H1 (cell line): ENCODE results near the gene SMARCAL1.

ENCODE experiments used
- BRCA1 ChIP-seq: IDR thresholded peaks from 2 replicates; pipeline ENCODE4 v1.6.1; 2012; ENCODE audit warnings: low read depth, low read length, improper control_type of control experiment
- CEBPB ChIP-seq: IDR thresholded peaks from 2 replicates; pipeline ENCODE4 v1.6.1; 2012; ENCODE audit warnings: low read depth, low read length
- CREB1 ChIP-seq: IDR thresholded peaks from 2 replicates; pipeline ENCODE4 v1.6.1; 2012; ENCODE audit warnings: inconsistent platforms
- EP300 ChIP-seq, 2 experiments: IDR thresholded peaks; 1 replicate in 1 of 2; 2 replicates in 1 of 2; pipeline ENCODE4 v1.6.1; 2011 to 2012; ENCODE audit warnings: low read depth in 2 of 2, low read length in 2 of 2, mild to moderate bottlenecking in 2 of 2, borderline replicate concordance in 1 of 2, inconsistent platforms in 1 of 2, moderate library complexity in 1 of 2
- HDAC6 ChIP-seq: IDR thresholded peaks from one replicate; pipeline ENCODE4 v1.7.1; 2012; ENCODE audit warnings: low read depth, mild to moderate bottlenecking, inconsistent platforms, low read length, moderate library complexity
- KDM4A ChIP-seq: IDR thresholded peaks from one replicate; pipeline ENCODE4 v1.7.1; 2012; ENCODE audit warnings: low read depth, mild to moderate bottlenecking, moderate library complexity, low read length, inconsistent platforms; ENCODE audit not compliant: severe bottlenecking
- POLR2A ChIP-seq, 2 experiments: IDR thresholded peaks; 1 replicate in 1 of 2; 2 replicates in 1 of 2; pipeline ENCODE4 v1.6.1; 2011; ENCODE audit warnings: low read depth in 2 of 2, low read length in 2 of 2, mild to moderate bottlenecking in 2 of 2; ENCODE audit errors: control extremely low read depth in 1 of 2
- POLR2AphosphoS5 ChIP-seq: IDR thresholded peaks from 2 replicates; pipeline ENCODE4 v1.6.1; 2011; ENCODE audit warnings: low read depth, low read length
- RAD21 ChIP-seq, 2 experiments: IDR thresholded peaks in 1 of 2; conservative IDR thresholded peaks in 1 of 2; 2 replicates each; pipeline ENCODE4 v1.6.1; 2011; ENCODE audit warnings: low read depth in 2 of 2, low read length in 2 of 2, improper control_type of control experiment in 1 of 2, inconsistent platforms in 1 of 2, mild to moderate bottlenecking in 1 of 2, moderate library complexity in 1 of 2
- RXRA ChIP-seq: IDR thresholded peaks from 2 replicates; pipeline ENCODE4 v1.6.1; 2011; ENCODE audit warnings: low read depth, mild to moderate bottlenecking, low read length, moderate library complexity; ENCODE audit not compliant: insufficient read depth
- SP1 ChIP-seq: IDR thresholded peaks from 2 replicates; pipeline ENCODE4 v1.6.1; 2011; ENCODE audit warnings: low read depth, low read length
- TBP ChIP-seq: IDR thresholded peaks from 2 replicates; pipeline ENCODE4 v1.6.1; 2011; ENCODE audit warnings: low read depth, low read length, improper control_type of control experiment
- TF ChIP-seq, protein P1 (sequence below), 3 experiments: IDR thresholded peaks; 1 replicate in 2 of 3; 2 replicates in 1 of 3; pipeline versions ENCODE4 v1.5.1 to v1.6.1; 2011; ENCODE audit warnings: low read length in 3 of 3, mild to moderate bottlenecking in 3 of 3, inconsistent platforms in 2 of 3, low read depth in 1 of 3, moderate library complexity in 1 of 3; ENCODE audit not compliant: insufficient read depth in 1 of 3; ENCODE audit errors: control extremely low read depth in 1 of 3
- TF ChIP-seq, protein P2 (sequence below): IDR thresholded peaks from 2 replicates; pipeline ENCODE4 v1.6.1; 2012; ENCODE audit warnings: inconsistent platforms

DNA sequence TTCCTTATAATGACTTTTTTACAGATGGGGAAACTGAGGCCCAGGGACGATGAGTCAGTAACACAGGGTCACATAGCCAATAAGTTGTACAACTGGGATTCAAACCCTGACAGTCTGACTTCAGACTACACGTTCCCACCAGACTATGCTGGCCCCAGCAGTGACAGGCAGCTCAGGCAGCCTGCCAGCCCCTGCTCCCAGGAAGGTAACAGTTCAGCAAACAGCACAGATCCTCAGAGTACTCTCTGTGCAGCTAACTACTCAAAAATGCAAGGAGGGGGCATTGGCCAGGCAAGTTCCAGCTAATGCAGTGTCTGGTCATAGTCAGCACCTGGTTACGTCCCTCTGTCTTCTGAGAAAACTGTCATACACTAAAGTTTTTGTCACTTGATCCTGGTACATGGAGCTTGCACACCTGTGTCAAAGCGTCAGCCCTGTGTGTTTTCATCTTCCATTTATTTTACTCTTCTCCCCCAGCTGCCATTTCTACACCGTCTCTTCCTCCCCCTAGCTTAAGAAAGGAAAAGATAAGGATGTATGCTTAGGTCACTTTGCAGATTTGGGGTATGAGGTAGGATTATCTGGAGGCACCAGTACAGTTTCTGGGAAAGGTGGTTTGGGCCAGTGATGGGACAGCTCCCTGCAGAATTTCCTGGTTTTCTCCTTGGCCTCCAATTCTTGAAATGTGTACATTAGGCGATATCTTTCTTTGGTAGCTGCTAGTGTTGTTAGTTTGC, 4.5 kb downstream of the SMARCAL1 start:
- TF ChIP-seq POLR2AphosphoS5 (no peak), POLR2A (IDR thresholded peaks at IDR 0.05; ENCODE audit: control extremely low read depth in 1 of 2, low read depth in 2 of 2, low read length in 2 of 2) (no peak), HDAC6 (no peak), SP1 (no peak), RXRA (no peak), CREB1 (no peak), TBP (no peak), EP300 (IDR thresholded peaks at IDR 0.05; ENCODE audit: borderline replicate concordance in 1 of 2, low read depth in 2 of 2, low read length in 2 of 2) (no peak), RAD21 (IDR thresholded peaks at IDR 0.05 in 1 of 2, conservative IDR thresholded peaks at IDR 0.05 in 1 of 2; ENCODE audit: low read depth in 2 of 2, low read length in 2 of 2) (no peak), KDM4A (no peak), BRCA1 (no peak), CEBPB (no peak)
- TF ChIP-seq, protein P1, sequence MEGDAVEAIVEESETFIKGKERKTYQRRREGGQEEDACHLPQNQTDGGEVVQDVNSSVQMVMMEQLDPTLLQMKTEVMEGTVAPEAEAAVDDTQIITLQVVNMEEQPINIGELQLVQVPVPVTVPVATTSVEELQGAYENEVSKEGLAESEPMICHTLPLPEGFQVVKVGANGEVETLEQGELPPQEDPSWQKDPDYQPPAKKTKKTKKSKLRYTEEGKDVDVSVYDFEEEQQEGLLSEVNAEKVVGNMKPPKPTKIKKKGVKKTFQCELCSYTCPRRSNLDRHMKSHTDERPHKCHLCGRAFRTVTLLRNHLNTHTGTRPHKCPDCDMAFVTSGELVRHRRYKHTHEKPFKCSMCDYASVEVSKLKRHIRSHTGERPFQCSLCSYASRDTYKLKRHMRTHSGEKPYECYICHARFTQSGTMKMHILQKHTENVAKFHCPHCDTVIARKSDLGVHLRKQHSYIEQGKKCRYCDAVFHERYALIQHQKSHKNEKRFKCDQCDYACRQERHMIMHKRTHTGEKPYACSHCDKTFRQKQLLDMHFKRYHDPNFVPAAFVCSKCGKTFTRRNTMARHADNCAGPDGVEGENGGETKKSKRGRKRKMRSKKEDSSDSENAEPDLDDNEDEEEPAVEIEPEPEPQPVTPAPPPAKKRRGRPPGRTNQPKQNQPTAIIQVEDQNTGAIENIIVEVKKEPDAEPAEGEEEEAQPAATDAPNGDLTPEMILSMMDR (IDR thresholded peaks at IDR 0.05; ENCODE audit: control extremely low read depth in 1 of 3, insufficient read depth in 1 of 3, low read depth in 1 of 3, low read length in 3 of 3) = no peak
- TF ChIP-seq, protein P2, sequence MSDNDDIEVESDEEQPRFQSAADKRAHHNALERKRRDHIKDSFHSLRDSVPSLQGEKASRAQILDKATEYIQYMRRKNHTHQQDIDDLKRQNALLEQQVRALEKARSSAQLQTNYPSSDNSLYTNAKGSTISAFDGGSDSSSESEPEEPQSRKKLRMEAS = no peak
